Heart right ventricle (tissue), 16 donors: ENCODE results near the gene PLAU. TPM values are rescaled to one million over a fixed set of nuclear protein-coding genes. Genes with fewer than 3 reads are reported as not detected.

ENCODE experiments used
- ATAC-seq, 8 donors: fragments of 200-7000 bp; cut with Tn5 transposase; one replicate each; pipeline ENCODE4 v1.9.1; 2020; ENCODE audit warnings: mild to moderate bottlenecking in 8 of 8, moderate library complexity in 8 of 8, moderate number of reproducible peaks in 1 of 8
- DNase-seq, 2 donors: peaks; one replicate each; pipeline ENCODE4 v3.0.0-alpha.2; 2020
- H3K27ac ChIP-seq, 10 donors: fragments of 200-600 bp; sonication (generic) in 2 of 10; one replicate each; pipeline versions ENCODE4 v1.5.0 to v1.8.0; 2020 to 2022; ENCODE audit warnings: mild to moderate bottlenecking in 3 of 10
- H3K27me3 ChIP-seq, 7 donors: fragments of 200-600 bp; one replicate each; pipeline ENCODE4 v1.8.0; 2021 to 2022; ENCODE audit warnings: mild to moderate bottlenecking in 2 of 7
- H3K36me3 ChIP-seq, 9 donors: fragments of 200-600 bp; sonication (generic) in 1 of 9; one replicate each; pipeline versions ENCODE4 v1.5.0 to v1.8.0; 2020 to 2022; ENCODE audit warnings: mild to moderate bottlenecking in 2 of 9
- H3K4me1 ChIP-seq, 9 donors: fragments of 200-600 bp; sonication (generic) in 1 of 9; one replicate each; pipeline versions ENCODE4 v1.5.0 to v1.8.0; 2020 to 2022; ENCODE audit warnings: mild to moderate bottlenecking in 4 of 9
- H3K4me3 ChIP-seq, 10 donors: fragments of 200-600 bp; sonication (generic) in 2 of 10; one replicate each; pipeline versions ENCODE4 v1.5.0 to v1.8.0; 2020 to 2022; ENCODE audit warnings: mild to moderate bottlenecking in 7 of 10, moderate library complexity in 2 of 10
- H3K9me3 ChIP-seq, 11 donors: fragments of 200-600 bp in 10 of 11; sonication (generic) in 2 of 11; one replicate each; pipeline versions ENCODE4 v1.5.0 to v1.8.0; 2013 to 2022; ENCODE audit warnings: mild to moderate bottlenecking in 2 of 11, control low read depth in 1 of 11, moderate library complexity in 1 of 11
- CTCF ChIP-seq, 9 donors: fragments of 200-600 bp; sonication (generic) in 2 of 9; IDR thresholded peaks; one replicate each; pipeline versions ENCODE4 v1.5.0 to v1.8.0; 2021 to 2022; ENCODE audit warnings: antibody characterized with exemption in 9 of 9, mild to moderate bottlenecking in 5 of 9, moderate library complexity in 1 of 9
- WGBS, 2 donors: extraction: QIAGEN DNeasy Blood & Tissue Kit; methylation state at CpG; one replicate each; pipeline ENCODE4 v1.1.7; 2013; ENCODE audit warnings: inconsistent platforms in 1 of 2; 5-methylcytosine and 5-hydroxymethylcytosine counted together
- intact Hi-C, 10 donors: fragments of 100-400 bp; cut with DNase I; formaldehyde crosslinking; loops; one replicate each; pipeline versions ENCODE4 v1.11.1 to v1.14.2; 2022
- polyA plus RNA-seq, 2 donors: library from polyadenylated mRNA; stranded (reverse); fragments of 200-250 nt; gene quantifications; one replicate each; pipeline ENCODE4 v1.2.3, GENCODE V29; 2013
- total RNA-seq, 10 donors: library from RNA; stranded (reverse); fragmentation: NEBNext Ultra II Directional in 3 of 10; extraction: Animal tissue kit (Norgen Biotek cat#: 25700) in 3 of 10; gene quantifications; one replicate each; pipeline versions ENCODE4 v1.2.1 to v1.2.4, GENCODE V29; 2021 to 2023
- donor health status: Arrhythmogenic right ventricular cardiomyopathy.
- donor health status: ischemic (EF 13 %, LVEDD 7.1; RV severe dilation, severe dysfunction).
- donor health status: healthy with polysubstance abuse.
- donor health status: DM: no; HTN: yes; CAD: no.
- donor health status: DM: no; HTN: no; CAD: no.
- donor health status: ischemic (EF 25% LVEDD 6.9; RV normal size, moderate dysfunction).
- donor health status: ischemic (EF 25% LVEDD 5.7; RV mildly dilated, moderate dysfunction).
- donor health status: healthy.
- donor health status: DM: yes; HTN: yes; CAD: no.
- donor health status: Ischemic cardiomyopathy.
- donor health status: ischemic (EF 35%, LVEDD 5.7; RV mildly dilated, moderate dysfunction).
- donor health status: nonischemic (EF 11% LVEDD 7.7; RV severe dilation, severe dysfunction).
- donor health status: DM: yes; HTN: yes; CAD: no.
- donor health status: PGD.
- donor health status: ischemic (EF 29% LVEDD 5.4; RV normal size, mild dysfunction).
- donor health status: nonischemic (EF 23%, LVEDD 6.1; RV moderate dilation, normal function).

PLAU gene
- total and polyA plus RNA-seq, 12 donors = 4.4 to 44.3 (median 9.1) TPM

- Histone ChIP-seq H3K27me3 (no peaks in the 10 kb centered on the region), H3K9me3 (no peaks in the 10 kb centered on the region), H3K4me3 (no peak overlapping the region), H3K4me1 (peaks cover 0 to 50% (median 0%) of the 10 kb centered on the region in 9 donors), H3K27ac (peak overlapping the region in 5 of 10 donors; percentile 9 to 61 (median 47)), H3K36me3 (no peaks in the 10 kb centered on the region)
- ATAC-seq (peak in 2 of 8 donors; percentile 22 to 44), DNase-seq (no peak)
- whole genome bisulfite sequencing, 2 donors = 77 to 87% methylated on average over 4 of the region's 4 CpGs
- TF ChIP-seq CTCF (IDR thresholded peaks at IDR 0.05) = no peak
- intact Hi-C loops = no loop called here
Measured at GRCh38 chr10:73899423-73899822, 11.5 kb upstream of the PLAU start.

GRCh38 chr10:73900064-73900463, 10.9 kb upstream of the PLAU start:
- H3K27me3 ChIP-seq = no peaks in the 10 kb centered on the region
- ATAC-seq = peak in 3 of 8 donors; percentile 27 to 46 (median 33)

GRCh38 chr10:73901261-73901660, 9.7 kb upstream of the PLAU start:
- H3K27me3 ChIP-seq = no peaks in the 10 kb centered on the region
- intact Hi-C loops = loop anchor here in 1 of 10 donors (5.0 kb wide), 1 partner anchor 36 kb away; no protein-coding TSS in a partner anchor
- DNase-seq (no peak), ATAC-seq (no peak)
- H3K27ac ChIP-seq = no peak overlapping the region
- no peaks in the 10 kb centered on the region for H3K36me3 ChIP-seq
- H3K4me1 ChIP-seq = peaks cover 0 to 57% (median 5%) of the 10 kb centered on the region in 9 donors
- H3K9me3 ChIP-seq = no peaks in the 10 kb centered on the region
- TF ChIP-seq CTCF (IDR thresholded peaks at IDR 0.05) = no peak
- WGBS, 2 donors = 91 to 94% methylated on average over 6 of the region's 6 CpGs
- no peak overlapping the region for H3K4me3 ChIP-seq

More at GRCh38 chr10:73900064-73900463, 10.9 kb upstream of the PLAU start:
- Histone ChIP-seq H3K9me3 (no peaks in the 10 kb centered on the region), H3K27ac (peak overlapping the region in 5 of 10 donors; percentile 9 to 61 (median 47)), H3K4me1 (peaks cover 0 to 45% (median 0%) of the 10 kb centered on the region in 9 donors), H3K36me3 (no peaks in the 10 kb centered on the region), H3K4me3 (no peak overlapping the region)
- TF ChIP-seq CTCF (IDR thresholded peaks at IDR 0.05) = no peak
- intact Hi-C loops = loop anchor here in 1 of 10 donors (5.0 kb wide), 1 partner anchor 37 kb away; no protein-coding TSS in a partner anchor
- DNase-seq = no peak
- WGBS, 2 donors = 92 to 95% methylated on average over 5 of the region's 5 CpGs

- no peak for ATAC-seq
- intact Hi-C loops = loop anchor here in 1 of 10 donors (5.0 kb wide), 1 partner anchor 35 kb away; no protein-coding TSS in a partner anchor
Measured at GRCh38 chr10:73902351-73902750, 8.6 kb upstream of the PLAU start.

More at GRCh38 chr10:73902351-73902750, 8.6 kb upstream of the PLAU start:
- no peaks in the 10 kb centered on the region for H3K27me3 ChIP-seq
- H3K4me3 ChIP-seq = no peak overlapping the region
- no peak for DNase-seq
- no peaks in the 10 kb centered on the region for H3K36me3 ChIP-seq
- 94% methylated on average over 2 of the region's 2 CpGs for WGBS, 2 donors
- H3K9me3 ChIP-seq = no peaks in the 10 kb centered on the region
- no peak for TF ChIP-seq CTCF (IDR thresholded peaks at IDR 0.05)
- peaks cover 3 to 68% (median 15%) of the 10 kb centered on the region in 9 donors for H3K4me1 ChIP-seq
- no peak overlapping the region for H3K27ac ChIP-seq
